ENCODE data around the gene GAS6.
"Not testable (repeated sequence)": the region's sequence is repeated elsewhere in the genome, so short reads cannot be mapped to it uniquely, and the experiment has no call there.

The GAS6 gene

DNA sequence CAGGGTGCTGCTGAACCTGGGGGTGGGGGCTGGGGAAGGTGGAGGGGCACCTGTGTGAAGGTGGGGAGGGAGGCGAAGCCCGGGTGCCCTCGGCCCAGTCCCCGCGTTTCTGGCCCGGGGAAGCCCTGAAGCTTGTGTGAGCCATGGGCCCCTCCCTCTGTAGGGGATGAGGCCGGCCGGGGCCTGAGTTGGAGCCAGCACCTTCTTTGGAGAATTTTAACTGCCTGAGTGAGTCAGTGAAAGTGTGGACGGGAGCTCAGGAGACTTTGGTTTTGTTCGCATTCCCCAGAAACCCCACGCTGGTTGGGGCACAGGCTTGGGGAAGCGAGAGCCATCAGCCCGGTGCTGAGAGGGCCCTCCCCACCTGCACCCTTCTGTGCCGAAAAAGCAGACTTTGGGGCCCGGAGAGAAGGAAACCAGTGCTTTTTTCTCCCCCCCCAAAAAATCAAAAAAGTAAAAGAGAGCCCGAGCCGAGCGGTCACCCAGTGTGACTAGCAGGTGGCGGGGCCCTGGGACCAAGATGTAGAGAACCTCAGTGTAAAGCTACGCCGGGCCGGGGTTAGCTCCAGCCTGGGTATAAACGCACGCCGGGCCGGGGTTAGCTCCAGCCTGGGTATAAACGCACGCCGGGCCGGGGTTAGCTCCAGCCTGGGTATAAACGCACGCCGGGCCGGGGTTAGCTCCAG is 59.7 kb downstream of the GAS6 start:
- no peak for DNase-seq

DNA sequence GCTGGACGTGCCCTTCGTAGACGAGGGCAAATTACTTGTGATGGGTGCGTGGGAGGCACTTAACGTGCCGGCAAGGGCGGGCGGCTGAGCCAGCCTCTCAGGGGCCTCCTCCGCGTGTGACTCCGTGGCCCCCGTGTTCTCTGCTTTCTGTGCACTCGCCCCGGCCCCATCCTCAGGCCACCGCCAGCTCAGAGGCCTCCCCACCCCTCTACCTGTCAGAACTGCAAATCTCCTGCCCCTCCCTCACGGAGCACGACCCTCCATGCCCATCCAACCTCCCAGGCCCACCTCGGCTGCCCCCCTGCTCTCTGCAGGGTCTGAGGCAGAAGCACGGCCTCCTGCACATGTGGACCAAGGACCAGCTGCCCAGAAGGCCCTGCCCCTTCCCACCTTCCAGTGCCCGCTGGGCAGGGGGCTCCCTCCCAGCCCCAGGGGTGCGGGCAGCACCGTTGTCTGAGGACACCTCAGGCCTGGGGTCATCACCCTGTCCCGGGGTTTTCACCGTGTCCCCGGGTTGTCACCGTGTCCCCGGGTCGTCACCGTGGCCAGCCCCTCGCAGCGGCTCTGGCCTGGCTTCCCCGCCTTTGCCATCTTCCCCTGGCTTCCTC is 60.4 kb downstream of the GAS6 start:
- no peak for DNase-seq

DNA sequence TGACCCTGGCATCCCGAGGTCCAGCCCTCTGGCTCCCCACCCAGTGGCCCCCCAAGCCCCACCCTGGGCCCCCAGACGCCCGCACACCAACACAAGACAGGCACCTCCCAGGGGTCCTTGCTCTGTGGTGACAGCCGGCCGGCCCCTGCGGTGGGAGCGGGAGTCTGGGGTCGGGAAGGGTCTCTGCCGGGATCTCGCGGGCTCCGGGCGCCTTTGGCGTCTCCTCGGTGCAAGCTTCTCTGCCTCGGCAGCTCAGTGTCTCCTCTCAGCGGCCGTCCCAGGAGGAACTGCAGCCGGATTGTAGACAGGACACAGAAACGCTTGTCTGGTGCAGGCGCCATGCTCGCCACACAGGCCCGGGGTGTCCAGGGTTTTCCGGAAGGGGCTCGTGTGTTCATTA is 61.1 kb downstream of the GAS6 start:
- no peak for DNase-seq

DNA sequence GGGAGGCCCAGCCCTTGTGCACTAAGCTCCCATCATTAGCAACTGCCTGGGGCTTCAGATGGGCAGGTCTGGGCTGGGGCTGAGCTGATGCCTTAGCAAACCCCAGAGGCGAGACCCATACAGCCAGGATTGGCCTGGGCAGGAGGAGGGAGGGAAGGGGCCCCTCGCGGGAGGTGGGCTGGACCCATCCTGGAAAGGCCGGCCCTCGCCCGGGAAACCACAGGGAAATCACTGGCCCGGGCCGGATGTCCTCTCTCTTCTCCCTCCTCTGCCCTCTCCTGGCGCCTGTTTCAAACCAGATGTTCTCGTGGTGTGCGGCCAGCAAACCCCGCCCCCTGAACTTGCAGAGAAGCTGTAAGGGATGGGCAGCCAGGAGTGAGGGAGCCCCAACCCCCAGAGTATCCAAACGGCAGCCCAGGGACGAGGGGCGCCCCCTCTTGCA is 61.8 kb downstream of the GAS6 start:
- DNase-seq, result no peak

DNA sequence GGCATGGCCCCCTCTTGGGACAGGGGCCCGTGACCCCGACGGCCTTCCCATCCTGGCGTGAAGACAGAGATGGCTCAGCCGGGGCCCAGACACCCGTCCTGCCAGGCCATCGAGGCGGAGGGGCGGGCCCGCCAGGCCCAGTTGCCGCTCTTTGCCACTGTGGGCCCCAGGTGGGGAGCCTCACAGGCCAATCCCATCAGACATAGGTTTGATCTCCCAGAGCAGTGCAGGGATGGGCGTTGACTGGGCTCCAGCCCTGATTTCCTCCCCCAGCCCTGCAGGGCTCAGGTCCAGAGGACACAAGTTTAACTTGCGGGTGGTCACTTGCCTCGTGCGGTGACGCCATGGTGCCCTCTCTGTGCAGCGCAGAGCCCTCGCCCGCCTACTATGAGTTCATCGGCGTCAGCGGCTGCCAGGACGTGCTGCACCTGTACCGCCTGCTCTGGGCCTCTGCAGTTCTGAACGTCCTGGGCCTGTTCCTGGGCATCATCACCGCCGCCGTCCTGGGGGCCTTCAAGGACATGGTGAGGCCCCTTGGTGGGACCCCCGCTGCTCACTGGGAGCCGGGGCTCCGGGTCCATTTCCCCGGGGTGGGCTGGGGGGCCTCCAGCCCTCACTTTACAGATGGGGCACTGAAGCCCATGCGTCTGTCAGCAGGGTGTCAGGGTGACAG is 62.5 kb downstream of the GAS6 start:
- DNase-seq, result no peak

DNA sequence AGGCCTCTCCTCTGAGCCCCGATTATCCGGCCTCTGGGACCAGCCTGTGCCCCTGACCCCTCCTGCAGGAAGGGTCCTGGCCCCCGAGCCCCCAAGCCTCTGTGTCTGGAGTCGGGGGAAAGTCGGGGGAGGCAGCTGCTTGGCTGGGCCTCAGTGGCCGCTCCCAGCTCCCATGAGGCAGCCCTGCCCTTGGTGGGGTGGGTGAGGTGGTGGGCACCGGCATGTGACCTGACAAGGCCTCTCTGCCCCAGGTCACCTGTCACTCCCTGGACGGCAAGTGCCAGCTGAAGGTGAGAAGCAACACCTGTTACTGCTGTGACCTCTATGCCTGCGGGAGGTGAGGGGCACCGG is 63.3 kb downstream of the GAS6 start:
- no peak for DNase-seq

DNA sequence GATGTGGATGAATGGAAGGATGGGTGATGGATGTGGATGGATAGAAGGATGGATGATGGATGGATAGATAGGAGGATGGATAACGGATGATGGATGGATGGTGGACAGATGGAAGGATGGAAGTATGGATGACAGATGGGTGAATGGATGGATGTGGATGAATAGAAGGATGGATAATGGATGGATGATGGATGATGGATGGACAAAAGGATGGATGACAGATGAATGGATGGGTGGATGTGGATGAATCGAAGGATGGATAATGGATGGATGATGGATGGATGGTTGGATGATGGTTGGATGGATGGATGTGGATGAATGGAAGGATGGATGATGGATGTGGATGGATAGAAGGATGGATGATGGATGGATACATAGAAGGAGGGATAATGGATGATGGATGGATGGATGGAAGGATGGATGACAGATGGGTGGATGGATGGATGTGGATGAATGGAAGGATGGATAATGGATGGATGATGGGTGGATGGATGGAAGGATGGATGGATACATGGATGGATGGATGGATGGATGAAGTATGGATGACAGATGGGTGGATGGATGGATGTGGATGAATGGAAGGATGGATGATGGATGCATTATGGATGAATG is 65.6 kb downstream of the GAS6 start:
- DNase-seq, result no peak

DNA sequence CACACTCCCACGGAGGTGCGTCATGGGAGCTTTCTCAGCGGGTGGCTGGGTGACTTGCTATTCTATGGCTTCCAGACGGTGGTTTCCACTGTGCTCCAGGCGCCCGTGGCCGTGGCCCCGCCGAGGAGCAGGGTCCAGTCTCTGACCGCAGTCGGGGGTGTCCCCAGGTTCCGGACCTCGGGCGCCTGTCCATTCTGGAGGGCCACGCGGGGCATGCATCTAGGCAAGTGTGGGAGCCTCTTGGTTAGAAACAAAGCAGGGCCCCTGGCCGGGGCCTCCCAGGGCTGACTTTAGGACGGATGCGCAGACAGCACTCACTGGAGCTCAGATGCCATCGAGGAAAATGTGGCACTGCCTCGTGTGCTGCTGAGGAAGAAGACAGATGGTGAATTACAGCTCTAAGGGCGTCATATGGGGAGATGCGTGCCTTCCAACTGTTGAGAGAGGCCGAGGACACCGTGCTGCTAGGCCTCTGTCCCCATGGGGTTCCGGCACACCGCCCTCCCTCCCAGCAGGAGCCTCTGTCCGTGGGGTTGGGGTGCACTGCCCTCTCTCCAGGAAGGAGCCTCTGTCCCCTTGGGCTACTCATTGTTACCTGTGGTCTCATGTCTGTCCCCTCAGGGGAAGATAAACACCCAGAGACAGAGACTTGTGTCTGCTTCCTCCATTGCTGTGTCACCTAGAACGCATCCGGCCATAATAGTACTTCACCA is 66.8 kb downstream of the GAS6 start:
- DNase-seq, result no peak

DNA sequence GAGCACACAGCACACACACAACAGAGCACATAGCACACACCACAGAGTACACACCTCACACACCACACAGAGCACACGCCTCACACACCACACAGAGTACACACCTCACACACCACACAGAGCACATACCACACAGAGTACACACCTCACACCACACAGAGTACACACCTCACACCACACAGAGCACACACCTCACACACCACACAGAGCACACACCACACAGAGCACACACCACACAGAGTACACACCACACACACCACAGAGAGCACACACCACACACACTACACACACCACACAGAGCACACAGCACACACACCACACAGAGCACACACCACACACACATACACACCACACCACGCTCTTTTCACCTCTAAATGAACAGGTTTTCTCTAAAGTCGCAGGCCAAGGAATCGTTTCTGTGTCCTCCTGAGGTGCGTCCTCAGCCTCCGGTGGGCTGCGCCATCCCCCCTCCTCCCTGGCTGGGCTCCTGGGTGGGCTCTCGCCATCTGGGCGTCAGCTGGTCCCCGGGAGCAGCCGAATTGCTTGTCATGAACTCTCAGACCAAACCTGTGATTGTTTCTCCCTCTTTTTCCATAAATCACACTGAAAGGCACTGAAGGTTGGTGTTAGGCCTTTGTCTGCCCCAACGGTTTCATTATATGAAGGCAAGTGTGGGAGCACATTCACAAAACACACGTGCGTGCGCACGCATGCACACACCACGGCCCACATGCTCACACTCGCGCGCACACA is 67.5 kb downstream of the GAS6 start:
- DNase-seq, result no peak

DNA sequence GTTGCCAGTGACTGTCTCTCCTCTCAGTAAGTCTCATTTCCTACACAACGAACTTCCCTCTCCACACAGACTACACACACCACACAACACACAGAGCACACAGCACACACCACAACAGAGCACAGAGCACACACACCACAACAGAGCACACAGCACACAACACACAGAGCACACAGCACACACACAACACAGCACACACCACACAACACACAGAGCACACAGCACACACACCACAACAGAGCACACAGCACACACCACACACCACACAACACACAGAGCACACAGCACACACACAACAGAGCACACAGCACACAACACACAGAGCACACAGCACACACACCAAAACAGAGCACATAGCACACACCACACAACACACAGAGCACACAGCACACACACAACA is 68.5 kb downstream of the GAS6 start:
- DNase-seq, result not testable (repeated sequence)

DNA sequence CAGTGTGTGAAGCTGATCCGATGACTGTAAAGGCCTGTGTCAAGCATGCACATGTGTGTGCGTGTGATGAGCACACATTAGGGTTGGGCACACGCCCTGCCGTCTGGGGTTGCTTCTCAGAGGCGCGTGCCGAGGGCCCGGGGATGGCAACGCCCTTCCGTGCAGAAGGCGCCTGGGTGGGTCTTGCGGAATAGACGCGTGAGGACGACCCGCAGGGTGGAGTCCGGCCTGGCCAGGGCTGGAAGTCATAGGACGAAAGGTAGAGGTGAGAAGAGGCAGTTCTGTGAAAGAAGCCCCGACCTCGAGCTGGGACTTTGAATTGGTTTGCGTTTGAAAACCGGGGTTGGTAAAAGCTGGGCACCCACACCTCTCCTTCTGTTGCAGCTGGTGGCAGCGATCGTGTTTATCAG is 69.1 kb downstream of the GAS6 start:
- no peak for DNase-seq

DNA sequence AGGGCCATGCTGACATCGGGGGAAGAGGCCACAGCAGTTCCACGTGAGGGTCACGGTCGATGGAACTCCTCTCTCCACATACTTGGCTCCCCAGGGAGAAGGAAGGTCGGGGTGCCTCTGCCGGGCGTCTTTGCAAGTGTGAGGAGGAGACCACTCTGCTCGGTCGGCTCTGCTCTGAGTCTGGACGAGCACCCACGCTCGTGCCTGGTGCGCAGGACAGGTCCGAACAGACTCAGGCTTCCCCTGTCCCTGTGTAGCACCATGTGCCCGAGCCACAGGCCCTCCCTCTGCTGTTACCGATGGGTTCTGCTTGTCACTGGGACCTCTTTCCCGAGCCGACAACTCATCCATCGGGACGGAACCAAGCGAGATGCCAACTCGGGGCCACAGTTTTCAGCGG is 69.8 kb downstream of the GAS6 start:
- no peak for DNase-seq

DNA sequence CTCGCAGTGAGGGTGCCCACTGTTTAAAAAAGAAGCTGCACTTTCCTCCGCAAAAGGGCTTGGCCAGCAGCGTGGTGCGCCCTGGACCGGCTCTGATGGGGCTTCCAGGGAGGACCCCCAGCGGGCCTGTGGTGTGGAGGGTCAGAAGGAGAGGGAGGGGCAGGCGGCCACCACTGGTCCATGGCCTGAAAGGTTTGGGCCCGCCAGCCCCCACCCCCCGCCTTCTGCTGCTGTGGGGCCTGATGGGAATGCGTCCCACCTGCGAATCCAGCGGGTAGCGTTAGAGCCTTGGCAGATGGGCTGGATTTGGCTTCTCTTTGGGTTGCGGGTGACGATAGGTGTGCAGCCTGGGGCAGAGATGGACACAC is 70.2 kb downstream of the GAS6 start:
- DNase-seq, result no peak

DNA sequence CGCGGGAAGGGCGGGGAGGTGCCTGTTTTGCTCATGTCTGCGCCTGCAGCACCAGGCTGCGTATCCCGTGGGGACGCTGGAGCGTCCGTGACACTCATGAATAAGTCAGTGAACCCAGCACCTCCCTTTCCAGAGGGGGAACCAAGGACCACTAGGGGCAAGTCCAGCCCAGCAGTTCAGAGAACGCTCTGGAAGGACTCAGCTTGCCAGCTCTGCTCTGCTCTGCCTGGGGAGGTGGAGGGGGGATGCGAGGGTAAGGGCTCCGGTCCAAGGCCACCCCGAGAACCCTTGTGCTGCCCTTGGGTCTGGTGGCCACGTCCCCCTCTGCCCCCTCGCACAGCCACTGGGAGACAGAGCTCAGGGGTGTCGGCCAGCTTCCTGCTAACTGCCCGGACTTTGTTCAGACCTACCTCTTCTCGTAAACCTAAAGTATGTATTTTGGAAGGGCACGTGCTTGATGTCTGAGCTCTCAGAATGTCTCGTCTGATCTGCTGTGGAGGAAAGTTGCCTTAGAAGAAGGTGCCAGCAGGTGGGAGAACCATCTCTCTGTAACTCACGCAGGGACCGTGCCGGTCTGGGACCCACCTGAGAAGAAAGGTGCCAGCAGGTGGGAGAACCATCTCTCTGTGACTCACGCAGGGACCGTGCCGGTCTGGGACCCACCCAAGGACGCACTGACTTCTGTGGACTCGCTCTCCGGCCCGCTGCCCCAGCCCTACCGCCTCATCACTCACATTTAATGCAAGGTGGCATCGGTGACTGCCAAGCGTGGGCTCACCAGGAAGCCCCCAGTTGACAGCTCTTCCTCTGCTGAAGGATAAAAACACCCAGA is 70.8 kb downstream of the GAS6 start:
- DNase-seq, result no peak

DNA sequence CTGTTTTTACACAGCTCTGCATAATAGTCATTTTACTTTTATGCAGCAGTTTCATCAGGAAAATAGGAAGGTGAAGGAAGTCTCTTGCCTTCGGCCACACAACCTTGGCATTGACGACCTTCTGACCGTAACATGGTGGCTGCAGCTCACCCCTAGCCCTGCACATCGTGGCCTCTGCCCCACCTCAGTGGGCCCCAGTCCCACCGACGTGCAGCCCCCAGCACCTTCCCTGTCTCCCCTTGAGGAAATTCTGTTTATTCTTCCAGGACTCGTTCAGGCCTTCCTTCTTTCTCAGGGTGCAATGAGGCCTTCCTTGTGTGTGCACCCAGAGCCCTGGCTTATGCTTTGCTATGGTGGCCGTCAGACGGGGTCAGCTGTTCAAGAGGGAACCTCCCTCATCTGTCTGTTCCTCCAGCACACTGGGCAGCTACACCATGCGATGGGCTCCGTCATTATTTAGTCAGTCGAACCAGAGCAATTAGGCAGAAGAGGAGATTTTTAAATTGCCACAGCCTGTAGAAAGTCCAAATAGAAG is 71.6 kb downstream of the GAS6 start:
- no peak for DNase-seq

DNA sequence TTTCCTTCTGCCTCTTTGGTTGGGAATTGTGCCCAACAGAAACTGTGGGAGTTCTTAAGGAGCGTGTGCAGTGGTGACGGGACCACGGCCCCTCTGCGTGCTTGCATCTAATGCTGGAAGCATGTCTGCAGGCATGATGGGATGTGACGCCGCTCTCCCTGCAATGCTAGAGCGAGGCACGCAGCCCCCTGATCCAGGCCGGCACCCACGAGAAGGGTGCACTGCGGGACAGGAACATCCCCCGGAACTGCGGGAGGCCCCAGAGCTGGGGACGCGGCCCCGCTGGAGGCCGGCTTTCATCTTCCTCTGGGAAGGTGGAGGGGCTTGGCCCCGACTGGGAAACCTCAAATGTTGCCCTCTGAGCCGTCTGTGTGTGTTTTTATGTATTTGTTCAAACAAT is 72.1 kb downstream of the GAS6 start:
- no peak for DNase-seq

DNA sequence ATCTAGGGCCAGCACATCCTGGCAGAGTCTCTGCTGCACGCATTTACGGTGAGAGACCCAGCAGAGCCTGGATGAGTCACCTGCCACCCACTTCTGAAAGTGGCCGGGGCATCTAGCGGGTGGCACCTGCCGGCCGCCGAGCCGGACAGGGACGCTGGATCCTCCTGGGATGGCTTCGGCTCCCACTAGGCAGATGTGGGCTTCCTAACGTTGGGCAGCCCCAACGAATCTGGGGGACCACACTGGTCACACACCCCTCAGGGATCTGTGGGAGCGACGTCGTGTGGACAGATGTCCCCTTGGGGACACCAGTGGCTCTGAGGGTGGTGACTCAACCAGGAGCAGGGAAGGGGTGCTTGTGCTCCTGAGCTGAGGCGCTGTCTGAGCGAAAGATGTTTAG is 72.7 kb downstream of the GAS6 start:
- no peak for DNase-seq

DNA sequence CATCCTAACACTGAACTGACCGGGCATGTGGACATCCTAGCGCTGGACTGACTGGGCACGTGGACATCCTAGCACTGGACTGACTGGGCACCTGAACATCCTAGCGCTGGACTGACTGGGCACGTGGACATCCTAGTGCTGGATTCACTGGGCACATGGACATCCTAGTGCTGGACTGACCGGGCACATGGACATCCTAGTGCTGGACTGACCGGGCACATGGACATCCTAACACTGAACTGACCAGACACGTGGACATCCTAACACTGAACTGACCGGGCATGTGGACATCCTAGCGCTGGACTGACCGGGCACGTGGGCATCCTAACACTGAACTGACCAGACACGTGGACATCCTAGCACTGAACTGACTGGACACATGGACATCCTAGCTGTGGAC is 73.9 kb downstream of the GAS6 start:
- not testable (repeated sequence) for DNase-seq

DNA sequence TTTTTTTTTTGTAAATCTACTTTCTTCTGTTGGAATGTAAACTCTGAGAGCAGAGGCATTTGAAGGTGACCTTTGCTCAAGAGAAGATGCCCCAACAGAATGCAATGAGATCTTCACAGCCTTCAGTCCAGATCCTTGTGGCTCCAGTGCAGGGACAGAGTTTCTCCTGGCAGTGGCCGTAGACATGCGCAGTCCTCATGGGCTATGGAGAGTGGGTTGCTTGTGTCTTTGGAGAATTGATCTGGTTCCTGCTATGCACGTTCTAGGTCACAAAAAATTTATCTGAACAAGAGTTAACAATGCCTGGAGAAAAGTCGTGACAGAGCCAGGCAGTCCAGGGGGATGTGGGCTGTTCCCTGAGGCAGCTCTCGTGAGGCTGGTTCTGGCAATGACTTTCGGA is 74.7 kb downstream of the GAS6 start:
- no peak for DNase-seq

DNA sequence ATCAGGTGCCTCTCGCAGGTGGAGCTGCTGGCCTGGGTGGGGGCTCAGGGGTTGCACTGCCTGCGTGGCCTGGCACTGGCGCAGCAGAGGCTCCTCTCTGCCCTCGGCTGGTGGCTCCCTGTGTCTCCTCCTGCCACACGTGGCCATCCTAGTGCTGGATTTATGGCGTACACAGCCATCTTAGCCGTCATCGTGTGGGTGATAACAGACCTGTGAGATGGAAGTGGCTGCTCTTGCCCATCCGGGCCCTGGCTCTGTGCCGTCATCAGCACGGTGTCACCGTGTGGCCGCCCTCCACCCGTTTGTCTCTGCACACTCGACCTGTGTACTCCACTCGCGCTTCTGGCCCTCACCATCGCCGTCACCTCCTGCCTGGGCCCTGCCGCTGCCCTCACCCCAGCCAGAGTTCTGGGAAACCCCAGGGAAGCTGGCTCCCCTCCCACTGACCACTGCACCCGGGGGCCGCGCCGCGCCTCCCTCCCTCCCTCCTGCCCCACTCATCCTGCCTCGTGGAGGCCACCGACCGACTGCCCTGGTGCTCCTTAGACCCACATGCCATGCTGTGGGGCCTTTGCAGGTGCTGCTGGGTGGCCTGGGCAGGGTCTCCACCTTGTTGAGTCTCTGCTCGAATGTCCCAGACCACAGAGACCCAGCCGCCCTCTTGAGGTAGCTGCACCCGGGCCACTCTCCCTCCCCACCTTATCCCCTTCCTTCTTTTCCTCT is 75.3 kb downstream of the GAS6 start:
- no peak for DNase-seq

DNA sequence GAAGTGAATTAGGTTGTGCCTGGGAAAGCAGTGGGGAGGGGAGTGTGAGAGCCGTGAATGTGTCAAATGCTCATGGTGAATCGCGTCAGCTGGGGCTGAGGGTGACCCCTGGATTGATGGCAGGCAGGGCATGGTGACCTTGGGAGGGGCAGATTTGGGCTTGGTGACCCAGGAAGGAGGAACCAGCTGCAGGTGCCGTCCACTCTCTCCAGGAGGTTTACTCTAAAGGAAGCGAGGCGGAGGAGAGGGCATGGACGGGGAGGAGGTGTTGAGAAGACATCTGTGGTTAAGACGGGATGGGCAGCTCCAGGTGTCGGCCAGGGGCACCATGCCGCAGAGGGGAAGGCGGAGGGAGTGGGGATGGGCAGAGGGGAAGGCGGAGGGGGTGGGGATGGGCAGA is 76.2 kb downstream of the GAS6 start:
- no peak for DNase-seq

Data from NCI-H1694 treated with DMSO at 0.1 percent for 48 hours (cell line).